Skeletal muscle satellite cell (primary cell): Measurements from ENCODE around the gene SERBP1. TPM values are rescaled to one million over a fixed set of nuclear protein-coding genes. Genes with fewer than 3 reads are reported as not detected.

ENCODE experiments used
- H3K27me3 ChIP-seq: 2 replicates; pipeline ENCODE4 v1.7.0; 2013; ENCODE audit warnings: low read length; ENCODE audit not compliant: control insufficient read depth, insufficient read depth
- H3K36me3 ChIP-seq: 2 replicates; pipeline ENCODE4 v1.7.0; 2013; ENCODE audit warnings: mild to moderate bottlenecking, control low read depth, low read length; ENCODE audit not compliant: insufficient read depth
- H3K4me1 ChIP-seq: 2 replicates; pipeline ENCODE4 v1.7.0; 2013; ENCODE audit warnings: low read length; ENCODE audit not compliant: control insufficient read depth, insufficient read depth
- H3K4me2 ChIP-seq: 2 replicates; pipeline ENCODE4 v1.7.0; 2013; ENCODE audit warnings: mild to moderate bottlenecking, low read length
- H3K4me3 ChIP-seq: 2 replicates; pipeline ENCODE4 v1.7.0; 2013; ENCODE audit warnings: low read length
- H3K9ac ChIP-seq: 2 replicates; pipeline ENCODE4 v1.7.0; 2013; ENCODE audit warnings: mild to moderate bottlenecking, low read depth, low read length, moderate library complexity
- H3K9me3 ChIP-seq: replicated peaks from 2 replicates; pipeline ENCODE4 v1.7.0; 2013; ENCODE audit warnings: mild to moderate bottlenecking, control low read depth, low read length
- total RNA-seq: library from RNA; depleted of rRNA; stranded (reverse); fragments of >200 nt; gene quantifications from 2 replicates; pipeline ENCODE4 v1.2.3, GENCODE V29; 2012; rRNA removed

Gene SERBP1
- 205 and 250 TPM in 2 replicates for total RNA-seq

DNA sequence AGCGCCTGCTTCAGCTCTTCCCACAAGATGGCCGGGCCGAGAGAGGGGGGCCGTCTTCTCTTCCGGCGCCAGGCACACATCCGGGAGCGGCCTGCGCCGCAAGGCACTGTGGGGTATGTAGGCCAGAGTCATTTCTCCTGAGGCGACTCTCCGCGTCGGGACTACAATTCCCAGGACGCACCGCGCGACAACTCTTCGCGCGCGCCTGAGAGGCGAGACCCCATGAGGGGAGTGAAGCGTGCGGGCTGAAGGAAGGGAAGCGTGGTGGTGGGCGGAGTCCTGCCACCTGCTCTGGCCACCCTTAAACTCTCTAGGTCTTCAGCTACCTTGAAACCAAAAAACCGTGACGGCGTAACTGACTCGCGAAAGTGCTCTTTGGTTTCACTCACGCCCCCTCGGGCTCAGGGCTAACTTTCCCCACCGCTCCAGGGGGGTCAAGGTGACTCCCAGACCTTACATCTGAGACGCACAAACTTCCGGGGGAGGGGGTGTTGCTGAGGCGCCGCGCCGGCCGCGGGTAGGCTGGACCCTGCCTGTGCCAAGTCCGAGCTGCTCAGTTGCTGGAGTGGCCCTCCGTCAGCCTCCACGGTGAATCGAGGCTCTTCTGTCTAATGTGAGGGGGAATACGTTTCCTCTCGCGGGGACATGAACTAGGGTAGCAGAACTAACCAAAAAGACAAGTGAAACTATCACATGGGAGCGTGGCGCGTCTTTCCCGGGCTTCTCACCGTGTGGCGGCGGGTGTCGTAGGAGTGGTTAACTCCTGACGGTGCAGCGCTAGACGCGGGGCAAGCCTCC, at the start of gene SERBP1:
SERBP1 (minus strand) TSS at position 45 of the 798 bp plus-strand sequence. CDS start 102 bp downstream, outside the sequence.
- Histone ChIP-seq H3K36me3 (peaks cover 16% of the 10 kb centered on the region), H3K4me1 (peaks cover 11% of the 10 kb centered on the region), H3K4me3 (peak within 1 kb of the TSS; percentile 91), H3K9me3 (no peaks in the 10 kb centered on the region), H3K4me2 (peak within 1 kb of the TSS; percentile 90), H3K9ac (peak within 1 kb of the TSS; percentile 96), H3K27me3 (no peaks in the 10 kb centered on the region)

DNA sequence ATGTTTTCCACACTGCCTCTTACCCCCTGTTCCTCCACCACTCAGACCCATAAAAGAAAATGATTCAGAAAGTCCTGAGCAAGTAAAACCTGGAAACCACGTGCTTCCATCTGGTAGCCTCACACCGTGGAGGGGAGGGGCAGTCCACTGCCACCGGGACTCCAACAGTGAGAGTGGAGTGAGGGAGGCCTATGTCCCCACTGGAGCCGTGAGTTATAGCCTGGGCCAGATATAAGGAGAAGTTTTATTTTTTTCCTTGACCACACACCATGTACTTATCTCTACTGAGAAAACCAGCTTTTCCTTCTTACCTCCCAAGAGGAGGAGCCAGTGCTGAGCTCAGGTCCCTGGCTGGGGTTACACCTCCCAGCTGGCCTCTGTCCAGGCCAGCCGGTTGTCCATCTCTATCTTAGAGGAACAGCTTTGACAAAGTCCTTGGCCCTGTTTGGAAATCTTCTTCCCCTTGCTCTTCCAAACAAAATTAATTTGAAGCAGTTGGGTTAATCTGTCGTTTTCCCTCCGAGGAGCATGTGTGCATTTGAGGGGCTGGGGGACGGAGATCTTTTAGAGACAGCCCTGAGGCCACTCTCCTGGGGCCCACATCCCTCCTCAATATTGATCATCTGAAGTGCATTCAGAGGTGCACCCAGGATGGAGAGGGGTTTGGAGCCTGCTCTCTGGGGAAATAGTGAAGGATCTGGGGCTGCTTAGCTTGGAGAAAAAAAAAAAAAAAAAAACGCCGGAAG, 49.1 kb upstream of the SERBP1 start:
- Histone ChIP-seq H3K9ac (no peak overlapping the region), H3K27me3 (peaks cover 9% of the 10 kb centered on the region), H3K4me1 (peaks cover 5% of the 10 kb centered on the region), H3K4me2 (no peak overlapping the region), H3K36me3 (no peaks in the 10 kb centered on the region), H3K9me3 (no peaks in the 10 kb centered on the region), H3K4me3 (no peak overlapping the region)

DNA sequence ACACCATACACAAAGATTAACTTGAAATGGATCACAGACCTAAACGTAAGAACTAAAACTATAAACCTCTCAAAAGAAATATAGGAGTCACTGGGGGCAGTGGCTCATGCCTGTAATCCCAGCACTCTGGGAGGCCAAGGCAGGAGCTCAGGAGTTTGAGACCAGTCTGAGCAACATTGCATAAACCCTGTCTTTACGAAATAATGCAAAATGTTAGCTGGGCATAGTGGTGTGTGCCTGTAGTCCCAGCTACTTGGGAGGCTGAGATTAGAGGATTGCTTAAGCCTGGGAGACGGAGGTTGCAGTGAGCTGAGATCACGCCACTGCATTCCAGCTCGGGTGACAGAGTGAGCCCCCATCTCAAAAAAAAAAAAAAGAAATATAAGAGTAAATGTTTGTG, 46.7 kb upstream of the SERBP1 start:
- H3K9ac ChIP-seq = no peak overlapping the region
- no peak overlapping the region for H3K4me2 ChIP-seq
- peaks cover 5% of the 10 kb centered on the region for H3K4me1 ChIP-seq
- H3K4me3 ChIP-seq = no peak overlapping the region
- H3K9me3 ChIP-seq = no peaks in the 10 kb centered on the region
- no peaks in the 10 kb centered on the region for H3K36me3 ChIP-seq
- peaks cover 15% of the 10 kb centered on the region for H3K27me3 ChIP-seq

DNA sequence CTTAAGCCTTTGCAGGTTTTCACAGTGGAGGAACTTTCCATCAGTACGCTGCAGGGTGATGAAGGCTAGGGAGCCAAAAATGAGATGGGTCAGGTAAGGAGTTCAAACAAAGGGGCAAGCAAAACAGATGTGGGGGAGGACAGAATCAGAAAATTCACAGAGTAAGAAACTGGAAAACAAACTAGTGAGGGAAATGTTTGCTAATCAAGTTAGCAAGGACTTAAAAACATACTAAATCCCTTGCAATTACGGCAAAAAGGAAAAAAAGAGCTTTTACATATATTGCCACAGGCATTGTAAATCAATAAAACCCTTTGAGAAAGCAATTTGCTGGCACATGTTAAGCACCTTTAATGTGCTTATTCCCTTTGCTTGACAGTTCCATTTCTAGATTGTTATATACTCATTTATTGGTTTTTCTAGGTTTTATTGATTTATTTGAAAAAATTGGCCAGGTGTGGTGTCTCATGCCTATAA, 45.8 kb upstream of the SERBP1 start:
- H3K36me3 ChIP-seq = no peaks in the 10 kb centered on the region
- peaks cover 5% of the 10 kb centered on the region for H3K4me1 ChIP-seq
- no peak overlapping the region for H3K9ac ChIP-seq
- no peaks in the 10 kb centered on the region for H3K9me3 ChIP-seq
- H3K4me3 ChIP-seq = no peak overlapping the region
- H3K4me2 ChIP-seq = no peak overlapping the region
- H3K27me3 ChIP-seq = peaks cover 15% of the 10 kb centered on the region

DNA sequence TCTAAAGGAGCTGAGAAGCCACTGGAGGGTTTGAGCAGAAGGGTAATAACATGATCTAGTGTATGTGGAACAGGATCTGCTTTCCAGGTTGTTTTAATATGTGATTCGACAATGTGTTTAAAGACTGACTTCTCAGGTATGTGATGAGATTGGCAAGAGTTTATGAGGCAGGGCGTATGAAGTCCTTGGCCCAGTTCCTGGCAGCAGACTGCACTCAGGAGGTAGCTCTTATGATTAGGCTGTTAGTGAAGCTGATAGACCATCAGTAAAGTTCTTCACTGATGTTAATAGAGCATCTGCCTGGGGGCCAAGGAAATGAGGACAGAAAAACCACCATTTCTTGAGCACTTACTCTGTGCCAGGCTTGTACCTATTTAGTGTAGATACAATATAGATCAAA, 41.9 kb upstream of the SERBP1 start:
- no peaks in the 10 kb centered on the region for H3K9me3 ChIP-seq
- H3K9ac ChIP-seq = no peak overlapping the region
- no peak overlapping the region for H3K4me3 ChIP-seq
- peaks cover 9% of the 10 kb centered on the region for H3K4me1 ChIP-seq
- H3K27me3 ChIP-seq = peaks cover 15% of the 10 kb centered on the region
- H3K36me3 ChIP-seq = no peaks in the 10 kb centered on the region
- H3K4me2 ChIP-seq = no peak overlapping the region

DNA sequence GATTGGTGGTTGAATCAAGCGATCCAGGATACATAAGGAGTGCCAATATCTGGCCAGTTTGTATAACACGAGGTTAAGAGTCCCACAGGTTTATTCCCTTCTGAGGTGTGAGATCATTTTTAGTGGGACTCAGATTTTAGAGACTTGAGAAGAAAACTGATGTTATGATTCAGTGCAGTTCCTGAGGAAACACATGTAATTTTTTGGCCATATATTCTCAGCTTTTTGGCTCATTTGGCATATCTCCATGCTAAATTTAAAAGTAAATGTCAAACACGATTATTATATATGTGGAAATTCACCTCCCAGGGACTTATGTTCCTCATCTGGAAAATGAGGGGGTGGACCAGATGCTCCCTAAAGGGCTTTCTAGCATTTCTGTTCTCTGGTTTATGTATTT, 39.2 kb upstream of the SERBP1 start:
- Histone ChIP-seq H3K27me3 (peaks cover 9% of the 10 kb centered on the region), H3K9me3 (no peaks in the 10 kb centered on the region), H3K9ac (no peak overlapping the region), H3K4me2 (no peak overlapping the region), H3K4me1 (peaks cover 9% of the 10 kb centered on the region), H3K36me3 (no peaks in the 10 kb centered on the region), H3K4me3 (no peak overlapping the region)

DNA sequence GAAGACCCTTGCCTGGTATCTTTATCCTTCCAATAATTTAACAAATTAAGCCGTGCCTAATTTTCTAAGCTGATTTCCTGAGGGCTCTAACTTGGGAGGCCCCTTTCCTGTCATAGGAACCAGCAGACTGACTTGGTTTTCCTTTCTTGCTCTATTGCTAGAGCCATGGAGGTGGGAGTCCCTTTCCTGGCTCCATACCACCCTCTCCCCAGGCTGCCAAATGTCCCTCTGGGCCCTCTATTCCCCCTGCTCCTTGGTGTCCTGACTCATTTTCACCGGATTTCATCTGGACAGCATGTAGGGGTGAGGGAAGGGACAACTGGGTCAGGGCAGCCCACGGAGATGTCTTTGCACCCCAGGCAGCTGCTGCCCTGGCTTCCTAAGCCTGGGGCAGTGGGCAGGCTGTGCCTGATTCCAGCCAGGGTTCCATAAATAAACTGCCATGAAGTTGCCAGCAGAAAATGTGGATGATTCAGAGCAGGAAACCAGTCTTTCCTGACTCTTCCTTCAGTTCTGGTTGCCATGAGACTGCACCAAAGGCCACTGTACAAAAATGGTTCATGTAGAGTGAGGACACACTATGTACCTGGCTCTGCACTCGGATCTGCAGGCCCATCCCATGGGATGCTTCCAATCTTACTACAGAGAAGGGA, 38.0 kb upstream of the SERBP1 start:
- Histone ChIP-seq H3K36me3 (no peaks in the 10 kb centered on the region), H3K4me1 (peaks cover 9% of the 10 kb centered on the region), H3K4me2 (peak overlapping the region; percentile 21), H3K9me3 (no peaks in the 10 kb centered on the region), H3K27me3 (peaks cover 11% of the 10 kb centered on the region), H3K4me3 (no peak overlapping the region), H3K9ac (no peak overlapping the region)

DNA sequence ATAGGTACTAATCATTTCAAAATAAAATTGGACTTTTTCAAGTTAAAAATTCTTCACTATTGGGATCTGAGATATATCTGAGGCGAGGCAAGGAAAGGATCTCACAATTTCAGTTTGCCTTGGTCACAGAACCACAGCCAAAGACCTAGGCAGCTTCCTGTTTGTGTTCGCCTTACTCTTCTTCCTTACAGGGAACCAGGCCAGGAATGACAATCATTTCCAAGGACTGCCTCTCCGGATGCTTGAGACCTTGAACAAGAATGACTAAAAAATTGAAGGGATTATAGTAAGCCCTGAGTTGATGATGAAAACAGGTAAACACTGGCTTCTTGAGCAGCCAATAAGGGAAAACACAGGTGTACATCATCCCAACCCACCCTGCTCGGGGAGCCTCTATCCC, 35.2 kb upstream of the SERBP1 start:
- no peak overlapping the region for H3K9ac ChIP-seq
- peaks cover 14% of the 10 kb centered on the region for H3K4me1 ChIP-seq
- no peaks in the 10 kb centered on the region for H3K9me3 ChIP-seq
- H3K27me3 ChIP-seq = peaks cover 4% of the 10 kb centered on the region
- no peaks in the 10 kb centered on the region for H3K36me3 ChIP-seq
- H3K4me3 ChIP-seq = no peak overlapping the region
- H3K4me2 ChIP-seq = no peak overlapping the region

DNA sequence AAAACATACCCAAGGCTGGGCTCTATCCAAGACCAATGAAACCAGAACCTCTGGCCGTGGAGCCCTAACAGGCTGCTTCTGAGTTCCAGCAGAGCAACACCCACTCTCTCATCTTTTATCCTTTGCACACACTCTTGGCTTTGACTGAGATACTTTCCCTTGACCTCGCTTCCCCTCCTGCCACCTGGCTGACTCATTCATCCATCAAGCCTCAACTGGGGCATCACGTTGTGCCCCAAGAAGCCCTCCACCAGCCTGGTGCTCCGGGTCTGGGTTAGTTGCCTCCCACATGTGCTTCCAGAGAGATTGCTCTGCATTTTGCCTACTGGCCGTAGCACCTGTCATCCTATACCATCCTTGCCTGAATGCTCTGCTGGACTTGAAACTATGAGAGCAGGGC, 34.5 kb upstream of the SERBP1 start:
- H3K4me2 ChIP-seq = no peak overlapping the region
- H3K9ac ChIP-seq = no peak overlapping the region
- peaks cover 4% of the 10 kb centered on the region for H3K27me3 ChIP-seq
- H3K4me3 ChIP-seq = no peak overlapping the region
- H3K9me3 ChIP-seq = no peaks in the 10 kb centered on the region
- H3K36me3 ChIP-seq = no peaks in the 10 kb centered on the region
- peaks cover 14% of the 10 kb centered on the region for H3K4me1 ChIP-seq

DNA sequence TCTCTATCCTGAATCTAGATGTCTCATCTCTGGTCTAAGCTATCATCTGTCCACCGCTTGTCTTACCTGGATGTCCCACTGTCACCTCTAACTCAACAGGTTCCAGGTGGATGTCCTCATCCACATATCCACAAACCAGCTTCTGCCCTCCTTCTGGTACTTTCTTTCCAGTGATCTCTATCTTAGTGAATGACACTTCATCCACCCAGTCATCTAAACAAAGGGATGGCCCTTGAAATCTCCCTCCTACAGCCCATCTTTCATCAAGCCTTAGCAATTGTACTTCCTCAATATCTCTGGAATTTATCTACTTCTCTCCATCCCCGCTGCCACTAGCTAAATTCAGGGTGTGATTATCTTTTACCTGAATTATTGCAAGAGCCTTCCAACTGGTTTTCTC, 33.9 kb upstream of the SERBP1 start:
- H3K9me3 ChIP-seq = no peaks in the 10 kb centered on the region
- no peak overlapping the region for H3K4me2 ChIP-seq
- H3K36me3 ChIP-seq = no peaks in the 10 kb centered on the region
- peaks cover 4% of the 10 kb centered on the region for H3K27me3 ChIP-seq
- H3K4me3 ChIP-seq = no peak overlapping the region
- H3K4me1 ChIP-seq = peaks cover 14% of the 10 kb centered on the region
- no peak overlapping the region for H3K9ac ChIP-seq

DNA sequence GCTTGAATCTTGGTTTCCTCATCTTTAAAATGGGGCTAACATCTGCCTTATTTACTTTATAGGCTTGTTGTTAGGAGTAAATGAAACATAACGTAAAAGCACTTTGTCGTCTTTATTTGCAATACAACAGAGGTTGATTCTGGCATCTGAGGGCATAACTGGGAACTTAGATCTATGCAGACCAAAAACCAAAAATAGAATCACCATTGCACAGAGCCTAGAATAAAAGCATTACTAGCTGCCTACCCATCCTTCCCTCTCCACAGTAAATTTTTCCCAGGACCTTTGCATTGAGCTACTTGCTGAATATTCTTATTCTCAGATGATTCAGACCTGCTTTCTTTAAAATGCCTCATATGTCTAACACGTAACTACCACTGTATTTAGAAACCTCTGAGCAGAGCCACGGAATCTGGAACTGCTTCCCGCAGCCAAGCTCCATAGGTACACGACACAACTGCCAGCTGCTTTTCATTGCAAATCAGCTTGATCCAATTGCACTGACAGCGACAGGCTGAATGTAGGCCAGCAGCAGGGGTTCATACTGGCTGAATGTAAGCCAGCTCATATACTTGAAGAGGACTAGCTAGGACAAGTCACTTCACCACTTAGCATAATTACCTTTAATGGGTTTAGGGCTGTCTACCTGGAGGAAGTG, 33.2 kb upstream of the SERBP1 start:
- Histone ChIP-seq H3K9ac (no peak overlapping the region), H3K4me3 (no peak overlapping the region), H3K4me2 (no peak overlapping the region), H3K9me3 (no peaks in the 10 kb centered on the region), H3K36me3 (no peaks in the 10 kb centered on the region), H3K4me1 (peaks cover 11% of the 10 kb centered on the region), H3K27me3 (peaks cover 4% of the 10 kb centered on the region)
